Measurements from ENCODE around the gene ITK. TPM values are rescaled to one million over a fixed set of nuclear protein-coding genes. Genes with fewer than 3 reads are reported as not detected.
A peak's percentile ranks its signal among the peaks of the same experiment; 100 is the strongest.

ITK gene
- total RNA-seq, 4 donors from 2014 or later = 0.40 to 43.4 (median 5.0) TPM

DNA sequence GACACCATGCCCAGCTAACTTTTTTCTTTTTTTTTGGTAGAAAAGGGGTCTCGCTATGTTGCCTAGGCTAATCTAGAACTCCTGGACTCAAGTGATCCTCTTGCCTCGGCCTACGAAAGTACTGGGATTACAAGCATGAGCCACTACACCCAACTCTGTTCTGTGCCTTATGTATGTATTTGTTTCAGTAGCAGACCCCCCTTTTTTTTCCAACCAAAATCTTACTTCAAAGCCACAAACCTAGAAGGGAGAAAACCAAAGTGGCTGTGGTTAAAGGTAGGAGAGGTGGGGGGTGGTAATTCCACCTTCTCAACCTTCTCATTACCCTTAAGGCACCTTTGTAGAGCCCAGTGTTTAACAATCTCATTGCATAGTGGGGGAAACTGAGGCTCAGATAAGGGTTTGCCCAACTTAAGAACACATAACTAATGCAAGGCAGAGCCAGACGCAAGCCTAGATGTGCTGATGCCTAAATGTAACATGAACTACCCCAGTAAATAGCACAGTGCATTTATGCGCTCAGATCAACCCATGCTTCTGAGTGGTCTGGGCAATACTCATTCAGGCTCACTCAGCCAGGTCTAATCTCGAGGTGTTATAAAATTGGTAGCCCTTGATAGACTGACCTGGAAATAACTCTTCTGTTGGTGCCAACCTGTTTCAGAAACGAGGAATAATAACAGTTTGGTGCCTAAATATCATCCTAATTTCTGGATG lies 33.0 kb downstream of the ITK start:
- no peak for TF ChIP-seq POLR2AphosphoS5 (IDR thresholded peaks at IDR 0.05)
- no peak for TF ChIP-seq POLR2A (IDR thresholded peaks at IDR 0.05)
- TF ChIP-seq, protein P1, sequence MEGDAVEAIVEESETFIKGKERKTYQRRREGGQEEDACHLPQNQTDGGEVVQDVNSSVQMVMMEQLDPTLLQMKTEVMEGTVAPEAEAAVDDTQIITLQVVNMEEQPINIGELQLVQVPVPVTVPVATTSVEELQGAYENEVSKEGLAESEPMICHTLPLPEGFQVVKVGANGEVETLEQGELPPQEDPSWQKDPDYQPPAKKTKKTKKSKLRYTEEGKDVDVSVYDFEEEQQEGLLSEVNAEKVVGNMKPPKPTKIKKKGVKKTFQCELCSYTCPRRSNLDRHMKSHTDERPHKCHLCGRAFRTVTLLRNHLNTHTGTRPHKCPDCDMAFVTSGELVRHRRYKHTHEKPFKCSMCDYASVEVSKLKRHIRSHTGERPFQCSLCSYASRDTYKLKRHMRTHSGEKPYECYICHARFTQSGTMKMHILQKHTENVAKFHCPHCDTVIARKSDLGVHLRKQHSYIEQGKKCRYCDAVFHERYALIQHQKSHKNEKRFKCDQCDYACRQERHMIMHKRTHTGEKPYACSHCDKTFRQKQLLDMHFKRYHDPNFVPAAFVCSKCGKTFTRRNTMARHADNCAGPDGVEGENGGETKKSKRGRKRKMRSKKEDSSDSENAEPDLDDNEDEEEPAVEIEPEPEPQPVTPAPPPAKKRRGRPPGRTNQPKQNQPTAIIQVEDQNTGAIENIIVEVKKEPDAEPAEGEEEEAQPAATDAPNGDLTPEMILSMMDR (IDR thresholded peaks at IDR 0.05) = no peak
- TF ChIP-seq EP300 (IDR thresholded peaks at IDR 0.05; ENCODE audit: low read depth) = no peak
- no peaks in the 10 kb centered on the region for H3K9me3 ChIP-seq
- H3K27ac ChIP-seq = no peak overlapping the region
- no peak for DNase-seq
- H3K27me3 ChIP-seq = no peaks in the 10 kb centered on the region
- H3K36me3 ChIP-seq = no peaks in the 10 kb centered on the region
- H3K4me1 ChIP-seq = no peaks in the 10 kb centered on the region
- in situ Hi-C loops (cut with MboI; ENCODE audit: low pct_ligation_motif_present in 1 of 4, low pct_unique_long_range_greater_than_20kb in 1 of 4, low sequenced_read_pairs in 3 of 4) (no loop called here), intact Hi-C loops (cut with DNase I; ENCODE audit: low total_unique reads) (loop anchor here (10.0 kb wide), 1 partner anchor 1921 kb away; no protein-coding TSS in a partner anchor)
- 89 to 90% methylated on average over 5 to 7 of the region's 7 CpGs for WGBS, 2 donors (ENCODE audit: low coverage in 1 of 2)
- H3K4me3 ChIP-seq = no peak overlapping the region

GRCh38 chr5:157214415-157214814 lies 33.8 kb downstream of the ITK start:
- Histone ChIP-seq H3K4me3 (no peak overlapping the region), H3K27ac (no peak overlapping the region), H3K27me3 (no peaks in the 10 kb centered on the region), H3K4me1 (no peaks in the 10 kb centered on the region), H3K36me3 (no peaks in the 10 kb centered on the region), H3K9me3 (no peaks in the 10 kb centered on the region)
- no peak for DNase-seq
- intact Hi-C loops (cut with DNase I; ENCODE audit: low total_unique reads) (loop anchor here (10.0 kb wide), 1 partner anchor 1920 kb away; no protein-coding TSS in a partner anchor), in situ Hi-C loops (cut with MboI; ENCODE audit: low pct_ligation_motif_present in 1 of 4, low pct_unique_long_range_greater_than_20kb in 1 of 4, low sequenced_read_pairs in 3 of 4) (no loop called here)
- TF ChIP-seq, protein P1 (IDR thresholded peaks at IDR 0.05) = no peak
- TF ChIP-seq EP300 (IDR thresholded peaks at IDR 0.05; ENCODE audit: low read depth) (no peak), POLR2A (IDR thresholded peaks at IDR 0.05) (no peak), POLR2AphosphoS5 (IDR thresholded peaks at IDR 0.05) (no peak)

- in situ Hi-C loops (cut with MboI; ENCODE audit: low pct_ligation_motif_present in 1 of 4, low pct_unique_long_range_greater_than_20kb in 1 of 4, low sequenced_read_pairs in 3 of 4) = no loop called here
- Histone ChIP-seq H3K36me3 (no peaks in the 10 kb centered on the region), H3K27ac (peak overlapping the region in 1 of 4 donors; percentile 4), H3K27me3 (no peaks in the 10 kb centered on the region), H3K4me3 (no peak overlapping the region), H3K9me3 (no peaks in the 10 kb centered on the region), H3K4me1 (no peaks in the 10 kb centered on the region)
- TF ChIP-seq POLR2A (IDR thresholded peaks at IDR 0.05) (no peak), EP300 (IDR thresholded peaks at IDR 0.05; ENCODE audit: low read depth) (no peak), POLR2AphosphoS5 (IDR thresholded peaks at IDR 0.05) (no peak)
- TF ChIP-seq, protein P1 (IDR thresholded peaks at IDR 0.05) = no peak
- no peak for DNase-seq
- WGBS, 2 donors (ENCODE audit: low coverage in 1 of 2) = 81 to 91% methylated on average over 10 of the region's 10 CpGs
- intact Hi-C loops (cut with DNase I; ENCODE audit: low total_unique reads) = loop anchor here (10.0 kb wide), 1 partner anchor 1920 kb away; no protein-coding TSS in a partner anchor
Observed at GRCh38 chr5:157214861-157215513, 34.3 kb downstream of the ITK start.

DNA sequence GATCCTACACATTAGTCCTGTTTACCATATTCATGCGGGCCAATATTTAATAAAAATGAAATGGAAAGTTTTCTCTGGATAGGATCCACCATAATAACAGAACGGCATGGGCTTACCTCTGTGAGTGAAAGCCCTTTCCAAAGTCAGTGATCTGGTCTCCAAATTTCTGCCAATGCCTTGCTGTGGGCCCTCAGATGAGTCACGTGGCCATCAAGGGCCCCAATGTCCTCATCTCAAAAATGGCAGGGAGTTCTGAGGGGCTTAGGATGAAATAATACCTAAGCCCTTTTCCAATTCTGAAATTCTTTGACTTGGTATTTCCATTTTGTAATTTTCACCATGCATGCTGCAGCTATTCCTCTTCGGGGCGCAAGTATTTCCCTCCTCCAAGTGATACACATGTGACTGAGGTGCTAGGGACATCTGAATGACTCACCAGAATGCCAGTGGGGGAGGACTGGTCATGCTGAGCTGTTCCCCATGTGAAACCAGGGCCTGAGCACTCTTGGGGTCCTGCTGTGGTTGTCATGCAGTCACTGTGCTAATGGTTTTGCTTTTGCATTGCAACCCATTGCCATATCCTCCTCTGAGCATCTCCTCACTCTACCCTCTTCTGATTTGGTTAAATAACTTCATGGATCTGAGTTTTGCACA lies 35.0 kb downstream of the ITK start:
- WGBS, 2 donors (ENCODE audit: low coverage in 1 of 2) = 87% methylated on average over 5 of the region's 5 CpGs; no CpG with 5 or more reads in 1 of the 2 donors
- Histone ChIP-seq H3K9me3 (no peaks in the 10 kb centered on the region), H3K4me1 (no peaks in the 10 kb centered on the region), H3K27me3 (no peaks in the 10 kb centered on the region), H3K4me3 (no peak overlapping the region), H3K27ac (peak overlapping the region in 1 of 4 donors; percentile 4), H3K36me3 (no peaks in the 10 kb centered on the region)
- no peak for TF ChIP-seq POLR2A (IDR thresholded peaks at IDR 0.05)
- TF ChIP-seq, protein P1 (IDR thresholded peaks at IDR 0.05) = no peak
- TF ChIP-seq POLR2AphosphoS5 (IDR thresholded peaks at IDR 0.05) = no peak
- TF ChIP-seq EP300 (IDR thresholded peaks at IDR 0.05; ENCODE audit: low read depth) = no peak
- in situ Hi-C loops (cut with MboI; ENCODE audit: low pct_ligation_motif_present in 1 of 4, low pct_unique_long_range_greater_than_20kb in 1 of 4, low sequenced_read_pairs in 3 of 4) = no loop called here
- DNase-seq = no peak
- intact Hi-C loops (cut with DNase I; ENCODE audit: low total_unique reads) = loop anchor here (10.0 kb wide), 1 partner anchor 1919 kb away; no protein-coding TSS in a partner anchor

All from transverse colon (tissue), 4 donors.